T-helper 22 cell (primary cell): ENCODE data around the gene FOXM1.
A peak's percentile ranks its signal among the peaks of the same experiment; 100 is the strongest.

ENCODE experiments used
- DNase-seq: peaks from one replicate; pipeline ENCODE4 v3.0.0-alpha.2; 2020; ENCODE audit warnings: low read depth

The FOXM1 gene

GRCh38 chr12:2877047-2877952 lies at the start of gene FOXM1, which contains the start of gene RHNO1:
TSS of gene FOXM1 (minus strand) at chr12:2877174. CDS start at chr12:2874478, 2,696 bp downstream.
TSS of gene RHNO1 (plus strand) at chr12:2877223. CDS start at chr12:2885367, 8,144 bp downstream.
- peak; percentile 75 for DNase-seq

- no peak for DNase-seq
Observed at GRCh38 chr12:2925322-2925995, 48.5 kb upstream of the FOXM1 start.

GRCh38 chr12:2924019-2924418 lies 47.0 kb upstream of the FOXM1 start:
- no peak for DNase-seq

GRCh38 chr12:2923057-2923456 lies 46.1 kb upstream of the FOXM1 start:
- no peak for DNase-seq

GRCh38 chr12:2922329-2922728 lies 45.4 kb upstream of the FOXM1 start:
- no peak for DNase-seq

GRCh38 chr12:2919249-2919648 lies 42.3 kb upstream of the FOXM1 start:
- DNase-seq = no peak

- no peak for DNase-seq
Observed at GRCh38 chr12:2912216-2912575, 35.2 kb upstream of the FOXM1 start.

- no peak for DNase-seq
Observed at GRCh38 chr12:2904260-2904659, 27.3 kb upstream of the FOXM1 start.

- DNase-seq = no peak
Observed at GRCh38 chr12:2902272-2902880, 25.4 kb upstream of the FOXM1 start.

- no peak for DNase-seq
Observed at GRCh38 chr12:2900642-2901041, 23.7 kb upstream of the FOXM1 start.

- no peak for DNase-seq
Observed at GRCh38 chr12:2897418-2897817, 20.4 kb upstream of the FOXM1 start.

GRCh38 chr12:2895511-2895910 lies 18.5 kb upstream of the FOXM1 start:
- DNase-seq = no peak

GRCh38 chr12:2895051-2895451 lies 18.1 kb upstream of the FOXM1 start:
- DNase-seq = no peak

- no peak for DNase-seq
Observed at GRCh38 chr12:2893007-2893406, 16.0 kb upstream of the FOXM1 start.

- no peak for DNase-seq
Observed at GRCh38 chr12:2892246-2892645, 15.3 kb upstream of the FOXM1 start.

GRCh38 chr12:2891240-2892053 lies 14.5 kb upstream of the FOXM1 start:
- DNase-seq = no peak

- DNase-seq = peak; percentile 98
Observed at GRCh38 chr12:2890388-2891239, 13.6 kb upstream of the FOXM1 start, which contains the start of gene TULP3. TSS of gene TULP3 (plus strand) at chr12:2890891. CDS start at chr12:2890948, 57 bp downstream.

GRCh38 chr12:2890001-2890387 lies 13.0 kb upstream of the FOXM1 start:
- no peak for DNase-seq

- DNase-seq = no peak
Observed at GRCh38 chr12:2886768-2887450, 9.9 kb upstream of the FOXM1 start.

GRCh38 chr12:2884810-2885209 lies 7.8 kb upstream of the FOXM1 start:
- DNase-seq = no peak
